ENCODE data around the gene ANXA3. TPM values are rescaled to one million over a fixed set of nuclear protein-coding genes. Genes with fewer than 3 reads are reported as not detected.

ANXA3 gene
- total RNA-seq, 2 donors from 2014 or later: 13.8 to 20.0 TPM

DNA sequence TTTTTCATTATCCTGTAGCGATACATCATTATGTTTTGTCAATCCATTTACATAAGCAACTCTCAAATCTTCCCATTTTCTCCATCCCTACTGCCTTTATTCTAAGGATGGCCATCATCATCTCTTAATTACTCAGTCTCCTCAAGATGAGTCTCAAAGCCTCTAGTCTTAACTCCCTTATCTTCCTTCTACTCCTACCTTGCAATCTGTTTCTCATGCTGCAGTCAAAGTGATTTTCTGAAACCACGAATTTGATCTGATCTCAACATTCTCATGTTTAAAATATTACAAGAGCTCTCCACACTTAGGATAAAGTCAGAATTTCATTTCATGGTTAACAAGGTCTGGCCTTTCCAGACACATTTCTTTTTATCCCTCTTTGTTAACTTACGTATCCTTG, 51.8 kb downstream of the ANXA3 start:
- DNase-seq (ENCODE audit: low spot score): no peak
- intact Hi-C loops (cut with DNase I): no loop called here

- intact Hi-C loops (cut with DNase I): no loop called here
- no peak for DNase-seq (ENCODE audit: low spot score)
These were observed 53.4 kb downstream of the ANXA3 start for GRCh38 chr4:78604988-78605387.

- no peak for DNase-seq (ENCODE audit: low spot score)
- intact Hi-C loops (cut with DNase I): no loop called here
These were observed 54.5 kb downstream of the ANXA3 start for GRCh38 chr4:78606035-78606434.

- intact Hi-C loops (cut with DNase I): no loop called here
- DNase-seq (ENCODE audit: low spot score): no peak
These were observed 55.0 kb downstream of the ANXA3 start for GRCh38 chr4:78606530-78607095.

DNA sequence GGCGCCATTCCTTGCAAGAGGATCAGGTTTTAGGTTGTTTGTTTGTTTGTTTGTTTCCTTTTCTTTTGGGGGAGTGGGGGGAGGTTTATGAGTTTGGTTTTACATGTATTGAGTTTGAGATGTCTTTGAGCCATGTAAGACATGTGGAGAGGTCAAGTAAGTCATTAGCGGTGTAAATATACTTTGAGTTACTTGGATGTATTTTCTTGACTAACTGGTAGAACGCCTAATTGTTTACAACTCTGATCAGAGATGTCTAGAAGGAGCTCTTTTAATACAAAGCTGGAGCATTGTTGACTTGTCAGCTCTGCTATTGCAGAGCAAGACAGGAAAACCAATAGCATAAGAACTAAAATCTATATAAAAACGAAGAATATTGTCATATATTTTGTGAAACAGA, 57.1 kb downstream of the ANXA3 start:
- no peak for DNase-seq (ENCODE audit: low spot score)
- intact Hi-C loops (cut with DNase I): no loop called here

DNA sequence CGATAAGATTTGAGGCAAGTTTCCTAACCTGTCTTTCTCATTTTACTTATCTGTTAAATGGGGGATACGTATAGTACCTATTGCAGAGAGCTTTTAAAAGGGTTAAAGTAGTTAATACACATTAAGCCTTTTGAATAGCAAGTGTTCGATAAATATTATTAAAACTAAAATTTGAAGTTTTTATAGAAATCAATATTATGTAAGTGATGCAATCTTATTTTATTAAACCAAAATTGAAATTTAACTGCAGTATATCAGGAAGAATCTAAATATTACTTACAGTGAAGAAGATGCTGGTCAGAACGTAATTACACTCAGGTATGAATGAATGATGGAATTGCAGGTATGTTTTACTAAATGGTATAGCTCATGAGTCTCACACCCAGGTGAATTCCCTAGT, 58.0 kb downstream of the ANXA3 start:
- no peak for DNase-seq (ENCODE audit: low spot score)
- intact Hi-C loops (cut with DNase I): no loop called here

GRCh38 chr4:78610546-78611214, 59.1 kb downstream of the ANXA3 start:
- intact Hi-C loops (cut with DNase I): loop anchor here in 1 of 2 donors (10.0 kb wide), 1 partner anchor 254 kb away; no protein-coding TSS in a partner anchor
- DNase-seq (ENCODE audit: low spot score): no peak

GRCh38 chr4:78611215-78611558, 59.6 kb downstream of the ANXA3 start:
- intact Hi-C loops (cut with DNase I): loop anchor here in 1 of 2 donors (10.0 kb wide), 1 partner anchor 254 kb away; no protein-coding TSS in a partner anchor
- DNase-seq (ENCODE audit: low spot score): no peak

GRCh38 chr4:78612398-78613178, 61.0 kb downstream of the ANXA3 start:
- no peak for DNase-seq (ENCODE audit: low spot score)
- intact Hi-C loops (cut with DNase I): loop anchor here in 1 of 2 donors (10.0 kb wide), 1 partner anchor 252 kb away; no protein-coding TSS in a partner anchor

DNA sequence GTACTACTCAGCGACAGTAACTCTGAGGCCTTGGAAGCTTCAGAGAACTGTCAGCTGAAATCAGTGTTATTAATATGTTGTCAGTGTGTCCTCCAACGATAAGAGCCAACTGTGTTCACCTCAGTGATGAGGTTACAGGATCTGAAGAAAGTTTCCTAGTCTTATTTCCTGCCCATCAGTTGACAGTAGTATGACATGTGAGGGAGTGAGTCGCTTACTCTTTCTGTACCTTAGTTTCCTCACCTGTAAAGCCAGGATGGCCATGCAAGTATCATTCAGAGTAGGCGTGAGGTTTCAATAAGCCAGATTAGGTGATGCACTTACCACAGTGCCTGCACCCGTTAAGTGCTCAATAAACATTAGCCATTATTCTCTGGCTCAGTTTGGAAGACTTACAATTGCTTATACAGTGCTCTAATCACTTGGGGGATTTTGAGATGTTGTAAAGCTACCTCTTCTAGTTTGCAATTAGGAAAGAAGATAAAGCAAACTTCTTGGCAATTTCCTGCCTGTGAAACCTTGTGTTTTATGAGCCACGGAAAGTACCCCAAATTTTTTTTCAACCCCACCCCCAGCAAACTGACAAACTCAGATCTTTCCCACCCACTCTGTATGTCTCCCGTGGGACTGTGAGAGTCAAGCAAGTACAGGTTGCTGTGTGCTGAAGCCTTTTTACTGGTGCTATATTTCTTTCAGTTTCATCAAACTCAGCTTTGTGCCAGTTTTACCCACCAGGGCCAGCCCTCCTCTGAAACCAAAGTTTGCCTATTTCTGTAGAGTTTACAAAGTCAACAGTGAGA, 62.2 kb downstream of the ANXA3 start:
- intact Hi-C loops (cut with DNase I): loop anchor here in 1 of 2 donors (10.0 kb wide), 1 partner anchor 251 kb away; no protein-coding TSS in a partner anchor
- no peak for DNase-seq (ENCODE audit: low spot score)

- intact Hi-C loops (cut with DNase I): loop anchor here in 1 of 2 donors (10.0 kb wide), 1 partner anchor 249 kb away; no protein-coding TSS in a partner anchor
- DNase-seq (ENCODE audit: low spot score): no peak
These were observed 64.5 kb downstream of the ANXA3 start for GRCh38 chr4:78616046-78616498.

DNA sequence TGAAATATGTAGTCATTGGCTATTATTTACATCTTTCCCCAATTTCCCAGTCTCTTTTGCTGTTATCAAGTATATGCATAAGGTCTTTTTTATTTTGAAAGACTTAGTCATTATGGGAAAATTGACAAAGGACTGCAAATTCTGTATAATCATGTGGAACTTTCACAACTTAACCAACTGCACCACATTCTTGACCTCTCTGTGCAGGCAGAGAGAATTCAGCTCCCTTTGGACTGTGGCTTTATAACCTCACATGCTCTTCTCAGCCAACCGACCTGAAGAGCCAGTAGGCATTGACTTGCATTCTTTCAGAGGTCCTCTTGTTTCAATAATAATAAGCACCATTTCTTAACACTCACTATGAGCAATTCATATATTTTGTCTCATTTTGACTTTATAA, 66.9 kb downstream of the ANXA3 start:
- intact Hi-C loops (cut with DNase I): loop anchor here in 1 of 2 donors (10.0 kb wide), 1 partner anchor 246 kb away; no protein-coding TSS in a partner anchor
- DNase-seq (ENCODE audit: low spot score): no peak

GRCh38 chr4:78621395-78621794, 69.8 kb downstream of the ANXA3 start:
- intact Hi-C loops (cut with DNase I): loop anchor here in 1 of 2 donors (10.0 kb wide), 1 partner anchor 233 kb away; no protein-coding TSS in a partner anchor
- no peak for DNase-seq (ENCODE audit: low spot score)

- intact Hi-C loops (cut with DNase I): loop anchor here in 1 of 2 donors (10.0 kb wide), 1 partner anchor 232 kb away; no protein-coding TSS in a partner anchor
These were observed 70.8 kb downstream of the ANXA3 start for GRCh38 chr4:78622253-78622979.

DNA sequence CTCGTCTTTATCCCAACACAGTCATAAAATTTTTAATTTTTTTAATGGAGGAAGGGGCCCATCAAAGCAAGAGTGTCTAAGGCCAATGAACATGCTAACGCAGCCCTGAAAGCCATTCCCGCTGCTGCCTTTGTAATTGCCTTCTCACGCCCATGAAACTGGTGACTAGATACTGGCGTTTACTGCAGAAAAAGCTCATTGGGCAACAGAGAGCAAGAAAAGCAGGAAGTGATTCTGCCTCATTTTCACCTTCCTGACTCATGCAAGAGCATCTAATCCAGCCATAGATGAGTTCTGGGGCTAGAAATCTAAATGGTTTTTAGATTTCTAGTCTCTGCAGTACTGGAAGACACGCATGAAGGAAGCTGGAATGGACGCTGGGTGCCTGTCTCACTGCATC, 72.5 kb downstream of the ANXA3 start:
- DNase-seq (ENCODE audit: low spot score): no peak

More at GRCh38 chr4:78622253-78622979, 70.8 kb downstream of the ANXA3 start:
- DNase-seq (ENCODE audit: low spot score): no peak

GRCh38 chr4:78625073-78625472, 73.5 kb downstream of the ANXA3 start:
- intact Hi-C loops (cut with DNase I): loop anchor here in 1 of 2 donors (10.0 kb wide), 1 partner anchor 230 kb away; no protein-coding TSS in a partner anchor

More for the DNA sequence above, 72.5 kb downstream of the ANXA3 start:
- intact Hi-C loops (cut with DNase I): loop anchor here in 1 of 2 donors (10.0 kb wide), 1 partner anchor 231 kb away; no protein-coding TSS in a partner anchor

DNA sequence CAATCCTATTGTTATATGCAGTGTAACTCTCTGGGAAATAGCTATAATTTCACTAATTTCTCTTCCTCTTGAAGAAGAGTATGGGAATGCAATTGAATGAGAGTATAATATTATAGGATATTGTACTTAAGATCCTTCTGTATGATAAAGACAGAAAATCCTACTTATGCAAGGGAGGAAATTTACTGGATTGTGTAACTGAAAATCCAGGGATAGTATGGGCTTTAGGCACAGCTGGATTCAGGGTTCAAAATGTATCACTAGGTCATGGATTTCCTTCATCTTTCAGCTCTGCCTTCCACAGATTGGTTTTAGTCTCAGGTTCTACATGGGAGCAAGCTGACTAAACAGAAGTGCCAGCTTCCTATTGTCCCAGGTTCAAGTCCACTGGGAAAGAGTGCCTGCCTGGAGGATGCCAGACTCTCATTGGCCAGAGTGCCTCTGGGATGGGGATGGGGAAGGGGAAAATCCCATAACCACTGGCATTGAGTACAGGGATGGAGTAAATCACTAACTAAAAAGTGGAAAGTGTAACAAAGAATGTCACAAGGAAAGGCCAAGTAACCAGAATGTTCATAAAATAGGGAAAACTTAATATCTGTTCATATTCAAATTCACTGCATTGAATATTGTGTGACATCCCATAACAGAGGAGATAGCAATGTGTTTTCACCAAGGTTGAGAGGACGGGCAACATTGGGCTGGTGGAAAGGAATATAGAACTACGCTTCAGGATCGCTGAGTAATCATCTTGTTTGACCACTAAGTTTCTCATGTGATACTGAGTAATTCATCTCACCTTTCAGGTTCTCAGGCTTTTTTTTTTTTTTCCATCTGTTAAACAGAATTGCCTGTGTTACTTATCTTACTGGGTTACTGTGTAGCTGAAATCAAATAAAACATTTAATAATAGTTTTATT, 75.7 kb downstream of the ANXA3 start:
- DNase-seq (ENCODE audit: low spot score): no peak
- intact Hi-C loops (cut with DNase I): loop anchor here in 1 of 2 donors (10.0 kb wide), 1 partner anchor 227 kb away; no protein-coding TSS in a partner anchor

More at GRCh38 chr4:78625073-78625472, 73.5 kb downstream of the ANXA3 start:
- no peak for DNase-seq (ENCODE audit: low spot score)

All from posterior vena cava (tissue), 2 donors.